ENCODE measurements around the gene EVI2A.

DNA sequence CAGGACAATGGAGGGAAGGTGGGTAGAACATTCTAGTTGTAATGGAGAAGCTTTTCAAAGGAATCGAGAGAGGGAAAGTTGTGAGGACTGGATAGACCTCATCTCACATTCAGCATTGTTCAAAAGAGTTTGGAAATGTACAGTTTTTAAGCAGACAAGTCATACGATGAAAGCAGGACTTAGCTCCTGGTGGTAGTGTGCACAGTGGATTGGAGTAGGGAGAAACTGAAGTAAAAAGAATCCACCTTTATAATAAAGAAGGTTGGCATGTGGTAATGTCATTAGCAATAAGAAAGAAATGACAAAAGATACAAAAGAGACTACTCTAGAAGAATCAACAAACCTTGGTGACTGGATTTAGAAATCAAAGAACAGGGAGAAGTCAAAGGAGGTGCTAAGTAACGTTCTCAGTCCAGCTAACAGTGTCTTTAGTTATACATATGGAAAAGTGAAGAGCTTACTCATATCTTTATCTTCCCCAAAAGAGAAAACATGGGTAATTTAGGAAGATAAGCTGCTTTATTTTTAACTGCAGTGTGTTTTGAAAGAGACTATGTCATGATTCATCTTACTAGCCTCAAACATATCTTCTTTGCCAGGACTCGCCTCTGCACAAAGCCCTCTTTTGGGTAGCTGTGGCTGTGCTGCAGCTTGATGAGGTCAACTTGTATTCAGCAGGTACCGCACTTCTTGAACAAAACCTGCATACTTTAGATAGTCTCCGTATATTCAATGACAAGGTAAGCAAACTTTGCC is 18.7 kb upstream of the EVI2A start:
- TF ChIP-seq, protein P1, sequence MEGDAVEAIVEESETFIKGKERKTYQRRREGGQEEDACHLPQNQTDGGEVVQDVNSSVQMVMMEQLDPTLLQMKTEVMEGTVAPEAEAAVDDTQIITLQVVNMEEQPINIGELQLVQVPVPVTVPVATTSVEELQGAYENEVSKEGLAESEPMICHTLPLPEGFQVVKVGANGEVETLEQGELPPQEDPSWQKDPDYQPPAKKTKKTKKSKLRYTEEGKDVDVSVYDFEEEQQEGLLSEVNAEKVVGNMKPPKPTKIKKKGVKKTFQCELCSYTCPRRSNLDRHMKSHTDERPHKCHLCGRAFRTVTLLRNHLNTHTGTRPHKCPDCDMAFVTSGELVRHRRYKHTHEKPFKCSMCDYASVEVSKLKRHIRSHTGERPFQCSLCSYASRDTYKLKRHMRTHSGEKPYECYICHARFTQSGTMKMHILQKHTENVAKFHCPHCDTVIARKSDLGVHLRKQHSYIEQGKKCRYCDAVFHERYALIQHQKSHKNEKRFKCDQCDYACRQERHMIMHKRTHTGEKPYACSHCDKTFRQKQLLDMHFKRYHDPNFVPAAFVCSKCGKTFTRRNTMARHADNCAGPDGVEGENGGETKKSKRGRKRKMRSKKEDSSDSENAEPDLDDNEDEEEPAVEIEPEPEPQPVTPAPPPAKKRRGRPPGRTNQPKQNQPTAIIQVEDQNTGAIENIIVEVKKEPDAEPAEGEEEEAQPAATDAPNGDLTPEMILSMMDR (IDR thresholded peaks at IDR 0.05) = no peak
- no peak for TF ChIP-seq POLR2A (IDR thresholded peaks at IDR 0.05)

All from esophagus squamous epithelium (tissue), 4 donors.